Astrocyte of the cerebellum (primary cell): ENCODE results near the gene SCMH1.
A peak's percentile ranks its signal among the peaks of the same experiment; 100 is the strongest.

Source experiments
- DNase-seq: peaks from one replicate; pipeline ENCODE4 v3.0.0-alpha.2; 2011; ENCODE audit warnings: low read depth
- H3K4me3 ChIP-seq: 2 replicates; pipeline ENCODE4 v1.5.1; 2011; ENCODE audit warnings: mild to moderate bottlenecking, low read depth, low read length, moderate library complexity
- CTCF ChIP-seq: IDR thresholded peaks from 2 replicates; pipeline ENCODE4 v1.5.1; 2012; ENCODE audit warnings: low read length, low read depth, moderate library complexity, mild to moderate bottlenecking; ENCODE audit errors: missing control alignments
- in situ Hi-C: cut with HindIII; loops from 2 replicates; pipeline ENCODE4 v1.10.0; 2017; ENCODE audit warnings: low sequenced_read_pairs

The SCMH1 gene

DNA sequence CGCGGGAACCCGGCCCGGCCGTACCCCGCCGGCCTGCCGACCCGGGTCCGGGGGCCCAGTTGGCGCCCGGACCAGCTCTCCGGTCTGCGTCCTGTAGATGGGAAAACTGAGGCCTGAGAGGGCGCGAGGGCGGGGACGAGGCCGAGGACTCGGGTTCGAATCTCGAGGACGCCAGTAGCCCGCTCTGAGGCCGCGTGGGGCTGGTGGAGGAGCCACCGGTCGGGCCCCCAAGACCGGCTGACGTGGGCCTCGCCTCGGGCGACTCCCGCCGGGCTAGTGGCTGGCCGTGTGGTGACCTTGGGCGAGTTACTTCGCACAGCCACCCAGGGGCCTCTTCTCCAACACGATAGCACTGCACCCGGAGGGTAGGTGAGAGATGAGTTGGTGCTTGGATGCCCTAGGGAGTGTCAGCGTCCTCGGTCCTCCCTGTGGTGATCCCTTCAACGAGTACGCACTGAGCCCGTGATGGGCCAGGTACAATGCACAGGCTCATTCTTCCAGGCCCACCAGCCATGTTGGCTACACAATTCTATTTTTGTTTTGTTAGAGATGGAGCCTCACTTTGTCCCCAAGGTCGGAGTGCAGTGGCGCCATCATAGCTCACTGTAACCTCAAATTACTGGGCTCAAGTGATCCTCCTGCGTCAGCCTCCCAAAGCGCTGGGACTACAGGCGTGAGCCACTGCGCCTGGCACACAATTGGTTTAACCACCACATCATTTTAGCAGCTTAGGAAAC, 404 bp upstream of the SCMH1 start:
- TF ChIP-seq CTCF: no peak
- in situ Hi-C loops: no loop called here
- H3K4me3 ChIP-seq: peak overlapping the region; percentile 57
- no peak for DNase-seq

GRCh38 chr1:41241354-41241748, 755 bp downstream of the SCMH1 start:
- TF ChIP-seq CTCF: no peak
- peak overlapping the region; percentile 57 for H3K4me3 ChIP-seq
- no peak for DNase-seq
- in situ Hi-C loops: no loop called here

- in situ Hi-C loops: no loop called here
- no peak for TF ChIP-seq CTCF
- DNase-seq: no peak
- peak overlapping the region; percentile 57 for H3K4me3 ChIP-seq
Measured at GRCh38 chr1:41240781-41241353, 1.2 kb downstream of the SCMH1 start.

- H3K4me3 ChIP-seq: no peak overlapping the region
- in situ Hi-C loops: no loop called here
- peak; percentile 19 for DNase-seq
- peak; percentile 46 for TF ChIP-seq CTCF
Measured at GRCh38 chr1:41239988-41240610, 2.0 kb downstream of the SCMH1 start.

DNA sequence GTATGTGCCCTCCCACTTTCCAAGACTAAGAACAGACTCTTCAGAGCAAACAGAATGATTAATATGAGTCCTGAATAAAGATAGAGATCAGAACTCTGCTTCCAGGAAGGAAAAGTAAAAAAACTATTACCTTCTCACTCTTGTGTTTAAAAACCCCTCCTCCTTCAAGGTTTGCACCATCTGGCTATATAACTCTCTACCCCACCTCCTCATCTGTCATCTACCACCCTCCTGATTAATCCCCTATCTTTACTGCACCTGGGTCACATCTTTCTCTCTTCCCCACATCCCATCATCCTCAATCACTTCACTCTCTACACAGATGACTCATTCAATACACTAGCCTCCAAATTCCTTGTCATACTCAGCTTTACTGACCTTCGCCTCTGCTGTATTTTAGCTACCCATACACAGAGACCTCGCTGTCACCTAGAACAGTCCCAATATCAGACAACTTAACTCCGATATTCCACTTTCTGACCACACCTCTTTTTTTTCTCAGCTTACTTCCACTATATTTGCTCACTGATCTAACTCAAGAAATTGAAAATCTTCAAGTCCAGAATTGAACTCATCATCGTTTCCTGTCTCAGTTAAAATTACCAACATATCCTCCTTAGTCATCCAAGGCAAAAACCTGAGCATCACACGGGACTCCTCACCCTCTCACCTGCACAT, 3.7 kb downstream of the SCMH1 start:
- H3K4me3 ChIP-seq: no peak overlapping the region
- no peak for DNase-seq
- in situ Hi-C loops: no loop called here

More for the DNA sequence above, 3.7 kb downstream of the SCMH1 start:
- TF ChIP-seq CTCF: no peak
